CD4-positive, alpha-beta T cell treated with Interleukin-15 for 4 hours (primary cell): ENCODE data around the gene NSDHL.
A peak's percentile ranks its signal among the peaks of the same experiment; 100 is the strongest.
"Not testable (repeated sequence)": the region's sequence is repeated elsewhere in the genome, so short reads cannot be mapped to it uniquely, and the experiment has no call there.

Experiments used
- DNase-seq: peaks from one replicate; pipeline ENCODE4 v3.0.0-alpha.2; 2020; ENCODE audit warnings: low spot score

NSDHL gene

GRCh38 chrX:152895121-152895520, 64.3 kb downstream of the NSDHL start:
- no peak for DNase-seq

- no peak for DNase-seq
Measured at GRCh38 chrX:152895724-152896420, 65.0 kb downstream of the NSDHL start.

- no peak for DNase-seq
Measured at GRCh38 chrX:152896450-152896849, 65.6 kb downstream of the NSDHL start.

- DNase-seq = no peak
Measured at GRCh38 chrX:152897222-152898131, 66.6 kb downstream of the NSDHL start, which contains the start of gene ZNF185. ZNF185 (plus strand) TSS chrX:152898067; CDS start chrX:152914490, 16,423 bp downstream.

- no peak for DNase-seq
Measured at GRCh38 chrX:152898442-152898841, 67.6 kb downstream of the NSDHL start.

GRCh38 chrX:152899111-152899873, 68.4 kb downstream of the NSDHL start:
- no peak for DNase-seq

- DNase-seq = no peak
Measured at GRCh38 chrX:152899874-152900719, 69.2 kb downstream of the NSDHL start.

- DNase-seq = no peak
Measured at GRCh38 chrX:152900937-152901445, 70.1 kb downstream of the NSDHL start.

GRCh38 chrX:152901816-152902501, 71.1 kb downstream of the NSDHL start:
- no peak for DNase-seq

- no peak for DNase-seq
Measured at GRCh38 chrX:152902502-152902820, 71.6 kb downstream of the NSDHL start.

GRCh38 chrX:152903589-152903988, 72.7 kb downstream of the NSDHL start:
- DNase-seq = no peak

- DNase-seq = peak; percentile 28
Measured at GRCh38 chrX:152904151-152905080, 73.6 kb downstream of the NSDHL start.

- no peak for DNase-seq
Measured at GRCh38 chrX:152905081-152905420, 74.2 kb downstream of the NSDHL start.

GRCh38 chrX:152907084-152907651, 76.3 kb downstream of the NSDHL start:
- DNase-seq = no peak

GRCh38 chrX:152908486-152908885, 77.6 kb downstream of the NSDHL start:
- no peak for DNase-seq

GRCh38 chrX:152910018-152910417, 79.2 kb downstream of the NSDHL start:
- not testable (repeated sequence) for DNase-seq

- no peak for DNase-seq
Measured at GRCh38 chrX:152912106-152912505, 81.2 kb downstream of the NSDHL start.

- no peak for DNase-seq
Measured at GRCh38 chrX:152912641-152913040, 81.8 kb downstream of the NSDHL start.

- no peak for DNase-seq
Measured at GRCh38 chrX:152913346-152913745, 82.5 kb downstream of the NSDHL start.
